ENCODE data around the gene NCOR2. TPM values are rescaled to one million over a fixed set of nuclear protein-coding genes. Genes with fewer than 3 reads are reported as not detected.

Gene NCOR2
- total and polyA plus RNA-seq, 8 donors: 49.6 to 148 (median 98.6) TPM

GRCh38 chr12:124605150-124605882, 37.9 kb upstream of the NCOR2 start:
- H3K27ac ChIP-seq: no peak overlapping the region

DNA sequence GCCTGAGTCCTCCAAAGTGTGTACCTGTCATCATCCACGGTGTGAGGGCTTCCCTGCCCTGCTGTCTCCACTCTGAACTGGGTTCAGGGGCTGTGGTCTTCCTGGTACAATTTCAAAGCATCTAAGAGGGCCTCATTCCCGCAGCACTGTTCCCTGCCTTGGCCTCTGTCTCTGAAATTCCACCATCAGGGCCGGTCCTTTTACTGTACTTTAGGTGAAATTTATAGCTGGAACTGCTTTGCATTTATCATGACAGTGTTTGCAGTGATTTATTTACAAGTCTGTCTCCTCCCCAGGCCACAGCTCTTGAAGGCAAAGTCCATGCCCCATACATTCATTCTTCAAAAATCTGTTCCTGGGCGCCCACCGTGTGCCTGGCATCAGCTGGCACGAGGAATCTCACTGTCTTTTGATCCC, 36.9 kb upstream of the NCOR2 start:
- WGBS, 2 donors: 73 to 76% methylated on average over 6 of the region's 6 CpGs
- FAIRE-seq (no peak), ATAC-seq (no peak), DNase-seq (no peak)
- TF ChIP-seq, protein P1, sequence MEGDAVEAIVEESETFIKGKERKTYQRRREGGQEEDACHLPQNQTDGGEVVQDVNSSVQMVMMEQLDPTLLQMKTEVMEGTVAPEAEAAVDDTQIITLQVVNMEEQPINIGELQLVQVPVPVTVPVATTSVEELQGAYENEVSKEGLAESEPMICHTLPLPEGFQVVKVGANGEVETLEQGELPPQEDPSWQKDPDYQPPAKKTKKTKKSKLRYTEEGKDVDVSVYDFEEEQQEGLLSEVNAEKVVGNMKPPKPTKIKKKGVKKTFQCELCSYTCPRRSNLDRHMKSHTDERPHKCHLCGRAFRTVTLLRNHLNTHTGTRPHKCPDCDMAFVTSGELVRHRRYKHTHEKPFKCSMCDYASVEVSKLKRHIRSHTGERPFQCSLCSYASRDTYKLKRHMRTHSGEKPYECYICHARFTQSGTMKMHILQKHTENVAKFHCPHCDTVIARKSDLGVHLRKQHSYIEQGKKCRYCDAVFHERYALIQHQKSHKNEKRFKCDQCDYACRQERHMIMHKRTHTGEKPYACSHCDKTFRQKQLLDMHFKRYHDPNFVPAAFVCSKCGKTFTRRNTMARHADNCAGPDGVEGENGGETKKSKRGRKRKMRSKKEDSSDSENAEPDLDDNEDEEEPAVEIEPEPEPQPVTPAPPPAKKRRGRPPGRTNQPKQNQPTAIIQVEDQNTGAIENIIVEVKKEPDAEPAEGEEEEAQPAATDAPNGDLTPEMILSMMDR (IDR thresholded peaks at IDR 0.05): no peak
- Histone ChIP-seq H3K9me3 (no peaks in the 10 kb centered on the region), H3K27me3 (no peaks in the 10 kb centered on the region), H3K4me3 (no peak overlapping the region), H3K4me1 (peaks cover 7 to 12% (median 10%) of the 10 kb centered on the region in 3 donors), H3K27ac (no peak overlapping the region), H3K36me3 (no peaks in the 10 kb centered on the region)
- intact Hi-C loops (cut with DNase I): no loop called here

More at GRCh38 chr12:124605150-124605882, 37.9 kb upstream of the NCOR2 start:
- Histone ChIP-seq H3K36me3 (no peaks in the 10 kb centered on the region), H3K9me3 (no peaks in the 10 kb centered on the region), H3K27me3 (no peaks in the 10 kb centered on the region), H3K4me3 (no peak overlapping the region), H3K4me1 (peaks cover 7 to 18% (median 14%) of the 10 kb centered on the region in 3 donors)
- DNase-seq: no peak
- no peak for ATAC-seq
- 80 to 84% methylated on average over 13 of the region's 13 CpGs for WGBS, 2 donors
- intact Hi-C loops (cut with DNase I): no loop called here
- no peak for FAIRE-seq
- TF ChIP-seq, protein P1 (IDR thresholded peaks at IDR 0.05): no peak

- Histone ChIP-seq H3K9me3 (no peaks in the 10 kb centered on the region), H3K4me1 (peaks cover 5 to 7% (median 6%) of the 10 kb centered on the region in 3 donors), H3K27ac (no peak overlapping the region), H3K36me3 (no peaks in the 10 kb centered on the region), H3K4me3 (no peak overlapping the region), H3K27me3 (no peaks in the 10 kb centered on the region)
- intact Hi-C loops (cut with DNase I): no loop called here
- no peak for ATAC-seq
- WGBS, 2 donors: 89 to 90% methylated on average over 12 of the region's 12 CpGs
- TF ChIP-seq, protein P1 (IDR thresholded peaks at IDR 0.05): no peak
- DNase-seq: no peak
- no peak for FAIRE-seq
Measured at GRCh38 chr12:124603831-124604251, 36.4 kb upstream of the NCOR2 start.

GRCh38 chr12:124603100-124603541, 35.7 kb upstream of the NCOR2 start:
- H3K4me3 ChIP-seq: no peak overlapping the region
- H3K4me1 ChIP-seq: peaks cover 0 to under 1% (median 0%) of the 10 kb centered on the region in 3 donors
- no peaks in the 10 kb centered on the region for H3K36me3 ChIP-seq
- intact Hi-C loops (cut with DNase I): no loop called here
- FAIRE-seq (no peak), ATAC-seq (peak in 2 of 4 donors; percentile 12 to 26), DNase-seq (no peak)
- TF ChIP-seq, protein P1 (IDR thresholded peaks at IDR 0.05): no peak
- 78 to 79% methylated on average over 12 of the region's 12 CpGs for WGBS, 2 donors
- H3K9me3 ChIP-seq: no peaks in the 10 kb centered on the region
- H3K27ac ChIP-seq: no peak overlapping the region
- no peaks in the 10 kb centered on the region for H3K27me3 ChIP-seq

GRCh38 chr12:124601706-124602105, 34.3 kb upstream of the NCOR2 start:
- no peak overlapping the region for H3K27ac ChIP-seq
- DNase-seq: no peak
- no peak overlapping the region for H3K4me3 ChIP-seq
- FAIRE-seq: no peak
- intact Hi-C loops (cut with DNase I): no loop called here
- WGBS, 2 donors: 90 to 94% methylated on average over 8 of the region's 8 CpGs
- H3K9me3 ChIP-seq: no peaks in the 10 kb centered on the region
- H3K4me1 ChIP-seq: no peaks in the 10 kb centered on the region
- TF ChIP-seq, protein P1 (IDR thresholded peaks at IDR 0.05): no peak
- no peak for ATAC-seq
- no peaks in the 10 kb centered on the region for H3K27me3 ChIP-seq
- H3K36me3 ChIP-seq: no peaks in the 10 kb centered on the region

All from pancreas (tissue), 10 donors.